IMR-90 (cell line): ENCODE measurements around the gene CYB561D2. TPM values are rescaled to one million over a fixed set of nuclear protein-coding genes. Genes with fewer than 3 reads are reported as not detected.

Experiments used
- ATAC-seq: fragments of 200-7000 bp; cut with Tn5 transposase; 2 replicates; pipeline ENCODE4 v1.9.1; 2020; ENCODE audit warnings: low read depth, mild to moderate bottlenecking, moderate library complexity
- Bru-seq: library from RNA; stranded (reverse); fragments of 400-500 nt; gene quantifications from one replicate; lab custom pipeline; 2021; lab: Mats Ljungman, UMichigan
- BruChase-seq, 2 experiments: library from RNA; stranded (reverse); fragments of 400-500 nt; gene quantifications; one replicate each; lab custom pipeline; 2021; lab: Mats Ljungman, UMichigan
- BruUV-seq: library from RNA; stranded (reverse); fragments of 400-500 nt; replicated peaks from 2 replicates; lab custom pipeline; 2021; lab: Mats Ljungman, UMichigan
- CTCF ChIA-PET: fragments of 300-600 bp; formaldehyde crosslinking; extraction: SDS; loops from one replicate; lab custom pipeline; 2021; ENCODE audit warnings: antibody characterized with exemption; lab: Yijun Ruan, JAX
- POLR2A ChIA-PET: fragments of 300-600 bp; sonication (Branson Sonifier 250); formaldehyde crosslinking; loops from one replicate; lab custom pipeline; 2022; ENCODE audit warnings: antibody characterized with exemption; ENCODE audit not compliant: unreplicated experiment; lab: Charles Lee
- DNase-seq: peaks from one replicate; pipeline ENCODE4 v3.0.0; 2013
- H2AFZ ChIP-seq: replicated peaks from 2 replicates; pipeline ENCODE3; 2013; ENCODE audit warnings: low read length, mild to moderate bottlenecking; ENCODE audit not compliant: poor library complexity
- H2AK5ac ChIP-seq: 2 replicates; pipeline ENCODE4 v1.6.1; 2013; ENCODE audit warnings: low read depth, low read length, inconsistent platforms
- H2AK9ac ChIP-seq: replicated peaks from 2 replicates; pipeline ENCODE3; 2013; ENCODE audit warnings: mild to moderate bottlenecking, low read depth, low read length, moderate library complexity; ENCODE audit not compliant: poor library complexity
- H2BK120ac ChIP-seq: 2 replicates; pipeline ENCODE4 v1.6.1; 2013; ENCODE audit warnings: low read depth, low read length, inconsistent platforms
- H2BK15ac ChIP-seq: 3 replicates; pipeline ENCODE4 v1.6.1; 2013; ENCODE audit warnings: low read depth, low read length, inconsistent platforms
- H2BK20ac ChIP-seq: 2 replicates; pipeline ENCODE4 v1.6.1; 2013; ENCODE audit warnings: low read depth, mild to moderate bottlenecking, inconsistent platforms, low read length, moderate library complexity
- H2BK5ac ChIP-seq: 2 replicates; pipeline ENCODE4 v1.6.1; 2013; ENCODE audit warnings: mild to moderate bottlenecking, low read depth, low read length, inconsistent platforms; ENCODE audit not compliant: poor library complexity, severe bottlenecking
- H3K14ac ChIP-seq: replicated peaks from 2 replicates; pipeline ENCODE4 v1.6.1; 2013; ENCODE audit warnings: low read depth, low read length, inconsistent platforms
- H3K18ac ChIP-seq: 2 replicates; pipeline ENCODE4 v1.6.1; 2013; ENCODE audit warnings: low read depth, low read length, control low read depth
- H3K23ac ChIP-seq: 2 replicates; pipeline ENCODE4 v1.6.1; 2013; ENCODE audit warnings: low read depth, low read length, inconsistent platforms
- H3K27ac ChIP-seq: 2 replicates; pipeline ENCODE4 v1.5.1; 2013; ENCODE audit warnings: mild to moderate bottlenecking, control low read depth, low read length; ENCODE audit not compliant: insufficient read depth
- H3K27me3 ChIP-seq: 2 replicates; pipeline ENCODE4 v1.6.1; 2013; ENCODE audit warnings: low read length; ENCODE audit not compliant: control insufficient read depth, insufficient read depth
- H3K36me3 ChIP-seq: 2 replicates; pipeline ENCODE4 v1.6.1; 2013; ENCODE audit warnings: low read length, mixed read lengths; ENCODE audit not compliant: control insufficient read depth, insufficient read depth
- H3K4ac ChIP-seq: 2 replicates; pipeline ENCODE4 v1.6.1; 2013; ENCODE audit warnings: low read depth, low read length, inconsistent platforms
- H3K4me1 ChIP-seq: 2 replicates; pipeline ENCODE4 v1.6.1; 2013; ENCODE audit warnings: low read length, mixed read lengths; ENCODE audit not compliant: control insufficient read depth, insufficient read depth
- H3K4me2 ChIP-seq: 2 replicates; pipeline ENCODE4 v1.6.1; 2013; ENCODE audit warnings: low read depth, mild to moderate bottlenecking, control low read depth, low read length, moderate library complexity
- H3K4me3 ChIP-seq: 2 replicates; pipeline ENCODE4 v1.5.1; 2013; ENCODE audit warnings: low read depth, mild to moderate bottlenecking, control low read depth, low read length, moderate library complexity; ENCODE audit not compliant: insufficient read depth
- H3K56ac ChIP-seq: 2 replicates; pipeline ENCODE4 v1.6.1; 2013; ENCODE audit warnings: low read length, inconsistent platforms; ENCODE audit not compliant: insufficient read depth; ENCODE audit errors: extremely low read depth
- H3K79me1 ChIP-seq, 2 experiments: 2 replicates each; pipeline ENCODE4 v1.6.1; 2013; ENCODE audit warnings: low read length in 2 of 2, inconsistent platforms in 1 of 2, low read depth in 1 of 2
- H3K9ac ChIP-seq: 2 replicates; pipeline ENCODE4 v1.6.1; 2013; ENCODE audit warnings: low read depth, low read length, control low read depth
- H3K9me1 ChIP-seq: 2 replicates; pipeline ENCODE4 v1.6.1; 2013; ENCODE audit warnings: low read length, inconsistent platforms; ENCODE audit not compliant: insufficient read depth
- H3K9me3 ChIP-seq: 2 replicates; pipeline ENCODE4 v1.6.1; 2013; ENCODE audit warnings: low read length; ENCODE audit not compliant: control insufficient read depth, insufficient read depth
- H4K20me1 ChIP-seq: 2 replicates; pipeline ENCODE4 v1.6.1; 2013; ENCODE audit warnings: low read length, inconsistent platforms; ENCODE audit not compliant: insufficient read depth
- H4K5ac ChIP-seq: 2 replicates; pipeline ENCODE4 v1.6.1; 2013; ENCODE audit warnings: mild to moderate bottlenecking, low read depth, low read length, control low read depth
- H4K8ac ChIP-seq, 2 experiments: 2 replicates each; pipeline ENCODE4 v1.6.1; 2013; ENCODE audit warnings: low read depth in 2 of 2, low read length in 2 of 2, control low read depth in 1 of 2, inconsistent platforms in 1 of 2
- H4K91ac ChIP-seq: 2 replicates; pipeline ENCODE4 v1.6.1; 2013; ENCODE audit warnings: low read depth, low read length, inconsistent platforms; ENCODE audit not compliant: insufficient read depth
- BHLHE40 ChIP-seq: fragments of 150-350 bp; IDR thresholded peaks from 2 replicates; pipeline ENCODE4 v1.6.1; 2016; ENCODE audit warnings: mild to moderate bottlenecking, low read depth, low read length
- CEBPB ChIP-seq: IDR thresholded peaks from 2 replicates; pipeline ENCODE4 v1.6.1; 2012; ENCODE audit warnings: low read depth, low read length, improper control_type of control experiment
- ELK1 ChIP-seq: fragments of 150-350 bp; IDR thresholded peaks from 2 replicates; pipeline ENCODE4 v1.6.1; 2016; ENCODE audit warnings: low read depth, mild to moderate bottlenecking, low read length, moderate library complexity, borderline replicate concordance
- FOS ChIP-seq: fragments of 150-350 bp; IDR thresholded peaks from 2 replicates; pipeline ENCODE4 v1.6.1; 2016; ENCODE audit warnings: low read depth, low read length
- MAFK ChIP-seq: IDR thresholded peaks from 2 replicates; pipeline ENCODE4 v1.6.1; 2012; ENCODE audit warnings: low read depth, low read length, improper control_type of control experiment
- MAZ ChIP-seq: IDR thresholded peaks from 2 replicates; pipeline ENCODE4 v1.6.1; 2012; ENCODE audit warnings: low read depth, mild to moderate bottlenecking, low read length, improper control_type of control experiment, moderate library complexity, borderline replicate concordance
- MXI1 ChIP-seq: IDR thresholded peaks from 2 replicates; pipeline ENCODE4 v1.6.1; 2012; ENCODE audit warnings: low read depth, mild to moderate bottlenecking, low read length, moderate library complexity, borderline replicate concordance
- NFE2L2 ChIP-seq: fragments of 150-350 bp; IDR thresholded peaks from 2 replicates; pipeline ENCODE4 v1.6.1; 2016; ENCODE audit warnings: low read depth, mild to moderate bottlenecking, low read length
- RAD21 ChIP-seq: IDR thresholded peaks from 2 replicates; pipeline ENCODE4 v1.6.1; 2012; ENCODE audit warnings: low read length, improper control_type of control experiment
- RFX5 ChIP-seq: IDR thresholded peaks from 2 replicates; pipeline ENCODE4 v1.8.0; 2012; ENCODE audit warnings: low read depth, mild to moderate bottlenecking, low read length, moderate library complexity
- SMC3 ChIP-seq: fragments of 150-350 bp; IDR thresholded peaks from 2 replicates; pipeline ENCODE4 v1.6.1; 2016; ENCODE audit warnings: low read depth, mild to moderate bottlenecking, antibody characterized with exemption, low read length, moderate library complexity
- WGBS, 2 experiments: methylation state at CpG; one replicate each; pipeline versions ENCODE4 v1.1.5 to v1.1.7; 2013; ENCODE audit warnings: missing lambda C conversion rate in 2 of 2; ENCODE audit not compliant: insufficient read length in 1 of 2; ENCODE audit errors: extremely low coverage in 2 of 2; 5-methylcytosine and 5-hydroxymethylcytosine counted together
- dilution Hi-C: fragments of 300-500 bp; cut with HindIII; formaldehyde crosslinking; loops from one replicate; pipeline ENCODE4 v1.14.3; 2018; ENCODE audit warnings: low sequenced_read_pairs; ENCODE audit not compliant: unreplicated experiment
- in situ Hi-C: fragments of 300-500 bp; cut with MboI; formaldehyde crosslinking; loops from 3 replicates; pipeline ENCODE4 v1.14.3; 2019; ENCODE audit warnings: low sequenced_read_pairs, inconsistent platforms, mixed read lengths
- intact Hi-C: fragments of 100-400 bp; cut with micrococcal nuclease; formaldehyde crosslinking; loops from 2 replicates; pipeline ENCODE4 v1.10.0; 2022
- long read RNA-seq: library from polyadenylated mRNA; unstranded; transcript quantifications from one replicate; pipeline ENCODE4 v2.0.0, GENCODE V29; 2021; ENCODE audit not compliant: unreplicated experiment
- polyA plus RNA-seq, 3 experiments: library from polyadenylated mRNA; depleted of rRNA; stranded (reverse); fragments of >200 nt; gene quantifications; 2 replicates each; pipeline ENCODE4 v1.2.3, GENCODE V29; 2012; ENCODE audit warnings: low replicate concordance in 1 of 3
- total RNA-seq: library from RNA; depleted of rRNA; stranded (reverse); fragments of >200 nt; gene quantifications from 2 replicates; pipeline ENCODE4 v1.2.3, GENCODE V29; 2012; rRNA removed
- TF ChIP-seq, protein P1 (sequence below): fragments of 150-350 bp; IDR thresholded peaks from 2 replicates; pipeline ENCODE4 v1.6.1; 2017; ENCODE audit warnings: mild to moderate bottlenecking, antibody characterized with exemption, low read length, low read depth

The CYB561D2 gene
- total RNA-seq (26.1 and 29.2 TPM in 2 replicates), polyA plus RNA-seq (2012; rRNA removed) (31.7 and 41.5 TPM in 2 replicates), Bru-seq, nascent RNA (percentile 56 among the genes with signal in this experiment), BruChase-seq, experiment 1, labeled RNA remaining after a 6-hour chase (percentile 67 among the genes with signal in this experiment), BruChase-seq, experiment 2, labeled RNA remaining after a 2-hour chase (percentile 58 among the genes with signal in this experiment)
- polyA plus RNA-seq (2012; cell fraction: cytosol; rRNA removed): 28.2 and 48.4 TPM in 2 replicates
- polyA plus RNA-seq (2012; cell fraction: nucleus; rRNA removed; ENCODE audit: low replicate concordance): 41.4 and 73.4 TPM in 2 replicates
- long read RNA-seq, transcript CYB561D2-202 (3 exons, 1,533 nt): minor isoform, 6 of 34 reads
- long read RNA-seq, transcript CYB561D2-205 (4 exons, 1,319 nt): minor isoform, 11 of 34 reads
- long read RNA-seq, transcript CYB561D2-201 (4 exons, 1,225 nt): major isoform, 12 of 34 reads
- long read RNA-seq, partial matches to known transcripts: 4 of 34 reads
- long read RNA-seq, other reads (novel, unspliced or antisense): 1 of 34 reads

DNA sequence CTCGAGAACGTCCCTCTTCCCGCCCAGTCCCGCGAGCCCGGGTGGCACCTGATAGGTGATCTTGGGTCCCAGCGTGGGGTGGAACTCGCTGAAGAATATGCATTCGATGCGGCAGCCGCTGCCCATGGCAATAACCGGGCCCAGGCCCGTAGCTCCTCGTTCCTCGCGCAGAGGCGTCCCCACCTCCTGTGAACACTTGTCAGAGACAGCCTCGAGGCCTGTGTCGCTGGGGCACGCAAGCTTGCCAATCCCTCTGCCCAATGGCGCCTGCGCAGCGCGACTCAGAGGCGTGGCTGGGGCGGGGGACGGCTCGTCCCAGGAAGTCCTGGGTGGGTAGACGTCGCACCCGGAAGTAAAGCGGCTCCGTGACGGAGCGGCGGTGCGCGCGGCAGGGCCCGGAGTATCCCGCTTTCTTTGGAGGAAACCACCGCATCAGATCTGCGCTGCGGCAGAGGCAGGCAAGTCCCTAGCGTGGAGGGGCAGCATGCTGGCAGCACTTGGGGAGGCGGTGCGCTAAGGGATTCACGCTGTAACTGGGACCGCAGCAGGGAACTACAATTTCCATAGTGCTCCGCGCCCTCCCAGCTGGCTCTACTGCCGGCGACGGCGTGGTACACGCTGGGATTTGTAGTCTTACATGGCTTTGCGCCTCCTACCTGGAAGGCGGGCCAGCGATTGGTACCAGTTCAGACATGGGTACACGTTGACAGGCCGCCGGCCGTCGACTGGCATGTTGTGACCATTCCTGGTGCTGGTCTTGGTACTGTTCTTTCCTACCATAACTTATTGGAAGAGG is at the start of gene CYB561D2, which contains the start of gene NPRL2:
TSS of gene CYB561D2 (plus strand) at position 336 of the 796 bp plus-strand sequence. CDS start 572 bp downstream, outside the sequence.
TSS of gene NPRL2 (minus strand) at position 249 of the 796 bp plus-strand sequence. CDS start at position 126, 123 bp downstream.
- intact Hi-C loops (no loop called here), in situ Hi-C loops (no loop called here), dilution Hi-C loops (no loop called here)
- H3K18ac ChIP-seq: peak within 1 kb of the TSS; percentile 86
- H2AFZ ChIP-seq: peak within 1 kb of the TSS; percentile 93
- WGBS, 2 experiments: 2% methylated on average over 31 of the region's 64 CpGs; no CpG with 5 or more reads in 1 of the 2 experiments
- H3K27me3 ChIP-seq: no peaks in the 10 kb centered on the region
- peak within 1 kb of the TSS; percentile 72 to 100 for H4K8ac ChIP-seq
- peak within 1 kb of the TSS; percentile 87 for H2BK120ac ChIP-seq
- DNase-seq (peak; percentile 90), ATAC-seq (peak; percentile 92)
- ChIA-PET POLR2A (interaction anchor here (0.8 kb wide), 1 partner anchor 10 kb away, joined by 4 read pairs; the partner anchor contains the start of gene RASSF1), CTCF (interaction anchor here (1.2 kb wide), 1 partner anchor 191 kb away, joined by 5 read pairs; no protein-coding TSS in a partner anchor)
- H2BK20ac ChIP-seq: peak within 1 kb of the TSS; percentile 37; the same call in 1 of the 2 replicates
- peaks cover 23 to 48% of the 10 kb centered on the region in 2 experiments for H3K79me1 ChIP-seq
- peak within 1 kb of the TSS; percentile 87 for H4K5ac ChIP-seq
- H3K4me2 ChIP-seq: peak within 1 kb of the TSS; percentile 91
- H3K56ac ChIP-seq: peak within 1 kb of the TSS; percentile 83
- no TSS peak for BruUV-seq
- H3K4ac ChIP-seq: peak within 1 kb of the TSS; percentile 97
- H3K36me3 ChIP-seq: peaks cover 32% of the 10 kb centered on the region
- H2AK5ac ChIP-seq: peak within 1 kb of the TSS; percentile 72
- peak within 1 kb of the TSS; percentile 97 for H4K91ac ChIP-seq
- peak within 1 kb of the TSS; percentile 91 for H3K27ac ChIP-seq
- H2AK9ac ChIP-seq: peak within 1 kb of the TSS; percentile 90
- peaks cover 4% of the 10 kb centered on the region; the same call in 1 of the 2 replicates for H3K9me1 ChIP-seq
- peak within 1 kb of the TSS; percentile 94 for H3K9ac ChIP-seq
- H4K20me1 ChIP-seq: peaks cover 23% of the 10 kb centered on the region
- peak within 1 kb of the TSS; percentile 50; the same call in 1 of the 3 replicates for H2BK15ac ChIP-seq
- peak within 1 kb of the TSS; percentile 91 for H2BK5ac ChIP-seq
- peak within 1 kb of the TSS; percentile 85 for H3K23ac ChIP-seq
- H3K4me1 ChIP-seq: peaks cover 11% of the 10 kb centered on the region
- H3K4me3 ChIP-seq: peak within 1 kb of the TSS; percentile 73
- no peaks in the 10 kb centered on the region for H3K9me3 ChIP-seq
- H3K14ac ChIP-seq: peak within 1 kb of the TSS; percentile 97
- TF ChIP-seq MAZ: peak; percentile 53; the same call in 1 of the 2 replicates
- no peak for TF ChIP-seq ELK1
- no peak for TF ChIP-seq CEBPB
- no peak for TF ChIP-seq NFE2L2
- no peak for TF ChIP-seq BHLHE40
- peak; percentile 26 for TF ChIP-seq MXI1
- TF ChIP-seq, protein P1, sequence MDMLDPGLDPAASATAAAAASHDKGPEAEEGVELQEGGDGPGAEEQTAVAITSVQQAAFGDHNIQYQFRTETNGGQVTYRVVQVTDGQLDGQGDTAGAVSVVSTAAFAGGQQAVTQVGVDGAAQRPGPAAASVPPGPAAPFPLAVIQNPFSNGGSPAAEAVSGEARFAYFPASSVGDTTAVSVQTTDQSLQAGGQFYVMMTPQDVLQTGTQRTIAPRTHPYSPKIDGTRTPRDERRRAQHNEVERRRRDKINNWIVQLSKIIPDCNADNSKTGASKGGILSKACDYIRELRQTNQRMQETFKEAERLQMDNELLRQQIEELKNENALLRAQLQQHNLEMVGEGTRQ: peak; percentile 14; the same call in 1 of the 2 replicates
- no peak for TF ChIP-seq SMC3
- no peak for TF ChIP-seq RAD21
- TF ChIP-seq MAFK: no peak
- TF ChIP-seq RFX5: 0 out of 2 replicates have a peak, but pooled peaks have one; percentile 4
- TF ChIP-seq FOS: no peak
